GM06990 (cell line): ENCODE measurements around the gene COL27A1.

Source experiments
- DNase-seq: peaks from one replicate; pipeline ENCODE4 v3.0.0-alpha.2; 2011; ENCODE audit not compliant: insufficient read length; ENCODE audit errors: extremely low read depth
- H3K27me3 ChIP-seq: replicated peaks from 2 replicates; pipeline ENCODE4 v1.6.0; 2011; ENCODE audit warnings: low read length; ENCODE audit not compliant: control insufficient read depth, insufficient read depth
- H3K36me3 ChIP-seq: 2 replicates; pipeline ENCODE4 v1.5.1; 2011; ENCODE audit warnings: low read length; ENCODE audit not compliant: control insufficient read depth, insufficient read depth
- H3K4me3 ChIP-seq: replicated peaks from 2 replicates; pipeline ENCODE4 v1.5.1; 2011; ENCODE audit warnings: low read depth, mild to moderate bottlenecking, control low read depth, low read length
- TF ChIP-seq, protein P1 (sequence below): IDR thresholded peaks from 2 replicates; pipeline ENCODE4 v1.5.1; 2011; ENCODE audit warnings: low read length, control low read depth, mild to moderate bottlenecking, inconsistent platforms; ENCODE audit not compliant: insufficient read depth, poor library complexity, severe bottlenecking

COL27A1 gene

DNA sequence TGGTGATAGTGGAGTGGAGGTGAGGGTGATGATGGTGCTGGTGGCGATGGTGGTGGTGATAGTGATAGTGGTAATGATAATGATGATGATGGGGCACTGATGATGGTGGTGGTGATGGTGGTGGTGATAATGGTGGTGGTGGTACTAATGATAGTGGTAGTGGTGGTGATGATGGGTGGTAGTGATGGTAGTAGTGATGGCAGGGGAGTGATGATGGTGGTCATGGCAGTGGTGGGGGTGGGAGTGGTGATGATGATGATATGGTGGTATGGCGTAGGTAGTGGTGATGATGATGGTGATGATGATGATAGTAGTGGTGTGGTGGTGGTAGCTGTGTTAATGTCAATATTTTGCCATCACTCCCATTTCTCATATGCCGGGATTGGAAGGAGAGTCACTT, 123.0 kb downstream of the COL27A1 start:
- Histone ChIP-seq H3K36me3 (no peaks in the 10 kb centered on the region), H3K27me3 (0 out of 2 replicates have a peak, but pooled peaks cover 1% of the 10 kb centered on the region), H3K4me3 (no peak overlapping the region)
- no peak for DNase-seq
- TF ChIP-seq, protein P1, sequence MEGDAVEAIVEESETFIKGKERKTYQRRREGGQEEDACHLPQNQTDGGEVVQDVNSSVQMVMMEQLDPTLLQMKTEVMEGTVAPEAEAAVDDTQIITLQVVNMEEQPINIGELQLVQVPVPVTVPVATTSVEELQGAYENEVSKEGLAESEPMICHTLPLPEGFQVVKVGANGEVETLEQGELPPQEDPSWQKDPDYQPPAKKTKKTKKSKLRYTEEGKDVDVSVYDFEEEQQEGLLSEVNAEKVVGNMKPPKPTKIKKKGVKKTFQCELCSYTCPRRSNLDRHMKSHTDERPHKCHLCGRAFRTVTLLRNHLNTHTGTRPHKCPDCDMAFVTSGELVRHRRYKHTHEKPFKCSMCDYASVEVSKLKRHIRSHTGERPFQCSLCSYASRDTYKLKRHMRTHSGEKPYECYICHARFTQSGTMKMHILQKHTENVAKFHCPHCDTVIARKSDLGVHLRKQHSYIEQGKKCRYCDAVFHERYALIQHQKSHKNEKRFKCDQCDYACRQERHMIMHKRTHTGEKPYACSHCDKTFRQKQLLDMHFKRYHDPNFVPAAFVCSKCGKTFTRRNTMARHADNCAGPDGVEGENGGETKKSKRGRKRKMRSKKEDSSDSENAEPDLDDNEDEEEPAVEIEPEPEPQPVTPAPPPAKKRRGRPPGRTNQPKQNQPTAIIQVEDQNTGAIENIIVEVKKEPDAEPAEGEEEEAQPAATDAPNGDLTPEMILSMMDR: no peak

GRCh38 chr9:114278881-114279570, 123.7 kb downstream of the COL27A1 start:
- TF ChIP-seq, protein P1: no peak
- Histone ChIP-seq H3K27me3 (0 out of 2 replicates have a peak, but pooled peaks cover 1% of the 10 kb centered on the region), H3K4me3 (no peak overlapping the region), H3K36me3 (no peaks in the 10 kb centered on the region)
- DNase-seq: no peak

GRCh38 chr9:114279693-114280092, 124.4 kb downstream of the COL27A1 start:
- H3K36me3 ChIP-seq: no peaks in the 10 kb centered on the region
- TF ChIP-seq, protein P1: no peak
- DNase-seq: no peak
- no peak overlapping the region for H3K4me3 ChIP-seq
- H3K27me3 ChIP-seq: no peaks in the 10 kb centered on the region

- TF ChIP-seq, protein P1: no peak
- Histone ChIP-seq H3K36me3 (no peaks in the 10 kb centered on the region), H3K4me3 (no peak overlapping the region), H3K27me3 (no peaks in the 10 kb centered on the region; the same call in 1 of the 2 replicates)
- no peak for DNase-seq
Observed at GRCh38 chr9:114280636-114281472, 125.5 kb downstream of the COL27A1 start.

- no peaks in the 10 kb centered on the region for H3K36me3 ChIP-seq
- H3K27me3 ChIP-seq: no peaks in the 10 kb centered on the region; the same call in 1 of the 2 replicates
- TF ChIP-seq, protein P1: no peak
- no peak overlapping the region for H3K4me3 ChIP-seq
- no peak for DNase-seq
Observed at GRCh38 chr9:114281473-114282103, 126.3 kb downstream of the COL27A1 start.
